BLaER1 treated with 17β-estradiol and CSF1 and Interleukin-3, amounts not matched to agents 10 nM and 100 nM (cell line): ENCODE data around the gene TTYH2.
A peak's percentile ranks its signal among the peaks of the same experiment; 100 is the strongest.

Experiments
- H3K27ac ChIP-seq, 11 experiments: shearing (Covaris generic); formaldehyde crosslinking; 2 replicates each; pipeline ENCODE4 v1.8.1; 2022
- H3K27me3 ChIP-seq, 11 experiments: shearing (Covaris generic); formaldehyde crosslinking; 2 replicates each; pipeline ENCODE4 v1.8.1; 2022
- H3K36me3 ChIP-seq, 11 experiments: shearing (Covaris generic); formaldehyde crosslinking; 2 replicates each; pipeline ENCODE4 v1.8.1; 2022
- H3K4me1 ChIP-seq, 10 experiments: shearing (Covaris generic); formaldehyde crosslinking; 2 replicates each; pipeline ENCODE4 v1.8.1; 2022
- H3K4me2 ChIP-seq, 11 experiments: shearing (Covaris generic); formaldehyde crosslinking; 2 replicates each; pipeline ENCODE4 v1.8.1; 2022
- H3K4me3 ChIP-seq, 10 experiments: shearing (Covaris generic); formaldehyde crosslinking; 2 replicates each; pipeline ENCODE4 v1.8.1; 2022
- H3K9ac ChIP-seq, 11 experiments: shearing (Covaris generic); formaldehyde crosslinking; 2 replicates each; pipeline ENCODE4 v1.8.1; 2022
- H3K9me3 ChIP-seq, 11 experiments: shearing (Covaris generic); formaldehyde crosslinking; replicated peaks in 1 of 11; 2 replicates each; pipeline ENCODE4 v1.8.1; 2022
- H4K20me1 ChIP-seq, 11 experiments: shearing (Covaris generic); formaldehyde crosslinking; 2 replicates each; pipeline ENCODE4 v1.8.1; 2022
- Cebpa-rat ChIP-seq, 11 experiments: shearing (Covaris generic); IDR thresholded peaks; 2 replicates each; pipeline ENCODE4 v1.8.1; 2022

Gene TTYH2

DNA sequence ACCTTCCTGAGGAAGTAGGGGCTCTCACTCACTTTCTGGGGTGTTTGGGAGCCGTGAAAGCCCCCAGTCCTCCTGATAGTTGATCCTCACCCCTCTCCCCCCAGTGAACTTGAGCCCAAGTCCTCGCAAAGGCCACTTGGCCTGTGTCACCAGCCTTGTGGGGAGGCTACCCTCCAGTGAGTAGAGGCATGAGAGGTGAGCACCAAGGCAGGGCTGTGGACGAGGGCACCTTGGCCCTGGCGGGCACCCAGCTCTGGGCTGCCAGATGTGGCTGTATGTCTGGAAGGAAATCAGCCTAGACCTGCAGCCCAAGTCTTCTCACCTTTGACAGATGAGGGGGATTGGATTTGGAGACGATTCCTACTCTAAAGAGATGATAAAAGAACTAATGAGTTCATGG, 3.1 kb downstream of the TTYH2 start:
- peak overlapping the region; percentile 90 to 100 (median 96) for H3K4me2 ChIP-seq
- H4K20me1 ChIP-seq, result peaks cover 29 to 83% (median 57%) of the 10 kb centered on the region in 11 experiments; a peak in 21 of 22 replicates
- H3K9ac ChIP-seq, result peak overlapping the region in 4 of 11 experiments; percentile 7 to 41 (median 26); a peak in 3 of 22 replicates
- no peaks in the 10 kb centered on the region; a peak in 1 of 22 replicates for H3K27me3 ChIP-seq
- TF ChIP-seq Cebpa-rat (IDR thresholded peaks at IDR 0.05), result no peak
- H3K27ac ChIP-seq, result peak overlapping the region in 3 of 11 experiments; percentile 11 to 49 (median 24); a peak in 5 of 22 replicates
- H3K4me3 ChIP-seq, result no peak overlapping the region
- peaks cover 50 to 70% (median 57%) of the 10 kb centered on the region in 10 experiments for H3K4me1 ChIP-seq
- H3K9me3 ChIP-seq, result no peaks in the 10 kb centered on the region
- peaks cover 0 to 5% (median 0%) of the 10 kb centered on the region in 11 experiments; a peak in 10 of 22 replicates for H3K36me3 ChIP-seq

DNA sequence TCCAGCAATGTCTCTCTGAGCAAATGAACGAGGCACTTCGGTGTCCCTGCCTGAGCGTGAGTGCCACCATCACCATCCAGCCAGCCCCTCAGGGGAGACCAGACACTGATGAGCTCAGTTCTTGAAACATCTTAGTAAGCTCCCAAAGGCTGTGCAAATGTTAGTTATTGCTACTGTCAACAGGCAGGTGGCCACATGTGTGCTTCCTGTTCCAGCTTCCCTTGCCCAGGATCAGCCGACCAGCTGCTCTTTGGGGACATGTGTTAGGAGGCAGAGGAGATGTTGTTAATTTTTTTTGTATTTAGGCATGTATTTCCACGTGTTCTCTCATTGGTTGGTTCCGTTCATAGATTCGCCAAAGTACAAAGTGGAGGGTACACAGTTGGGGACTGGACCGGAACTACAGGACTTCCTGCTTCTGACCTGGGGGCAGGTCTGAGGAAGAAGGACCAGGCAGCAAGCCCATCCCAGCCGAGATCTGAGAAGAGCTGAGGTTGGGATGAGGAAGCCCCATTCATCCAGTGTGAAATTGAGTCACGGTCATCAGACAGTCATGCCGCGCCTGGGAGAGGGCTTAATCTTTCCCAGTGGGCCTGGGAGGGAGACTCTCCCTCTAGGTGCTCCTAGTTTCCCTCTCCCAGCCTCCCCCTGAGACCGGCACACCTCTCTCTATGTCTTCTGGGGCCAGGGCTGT, 3.8 kb downstream of the TTYH2 start:
- Histone ChIP-seq H3K9me3 (no peaks in the 10 kb centered on the region), H3K4me2 (peak overlapping the region; percentile 90 to 100 (median 96))

DNA sequence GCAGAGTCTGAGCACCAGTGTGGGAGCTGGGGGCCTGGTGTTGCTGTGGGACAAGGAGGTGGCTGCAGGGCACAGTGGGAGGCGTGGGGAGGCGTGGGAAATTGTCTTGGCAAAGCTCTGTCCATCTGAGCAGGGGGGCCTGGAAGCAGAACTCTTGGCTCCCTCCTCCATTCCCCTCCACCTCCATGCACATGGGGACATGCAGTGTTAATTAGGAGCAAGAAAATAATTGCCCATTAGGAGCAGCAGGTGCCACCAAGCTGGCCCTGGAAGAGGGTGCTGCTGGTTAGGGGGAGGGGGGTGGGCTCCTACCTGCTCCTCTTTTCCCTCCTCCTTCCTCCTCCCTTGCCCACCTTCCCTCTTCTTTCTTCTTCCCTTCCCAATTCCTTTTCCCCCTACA, 4.5 kb downstream of the TTYH2 start:
- Histone ChIP-seq H3K27me3 (no peaks in the 10 kb centered on the region), H3K4me2 (peak overlapping the region in 9 of 11 experiments; percentile 90 to 100 (median 96); a peak in 12 of 22 replicates), H3K9me3 (no peaks in the 10 kb centered on the region), H3K36me3 (peaks cover 0 to 16% (median 9%) of the 10 kb centered on the region in 11 experiments; a peak in 11 of 22 replicates), H3K27ac (peak overlapping the region in 2 of 11 experiments; percentile 18 to 45; a peak in 1 of 22 replicates), H4K20me1 (peaks cover 25 to 76% (median 48%) of the 10 kb centered on the region in 11 experiments; a peak in 18 of 22 replicates), H3K4me3 (no peak overlapping the region), H3K9ac (no peak overlapping the region), H3K4me1 (peaks cover 38 to 56% (median 43%) of the 10 kb centered on the region in 10 experiments)
- TF ChIP-seq Cebpa-rat (IDR thresholded peaks at IDR 0.05), result no peak

More for the DNA sequence above, 3.8 kb downstream of the TTYH2 start:
- peak overlapping the region in 4 of 11 experiments; percentile 7 to 41 (median 32); a peak in 3 of 22 replicates for H3K9ac ChIP-seq
- no peak overlapping the region for H3K4me3 ChIP-seq
- peaks cover 25 to 78% (median 55%) of the 10 kb centered on the region in 11 experiments; a peak in 19 of 22 replicates for H4K20me1 ChIP-seq
- no peak for TF ChIP-seq Cebpa-rat (IDR thresholded peaks at IDR 0.05)
- no peaks in the 10 kb centered on the region; a peak in 1 of 22 replicates for H3K27me3 ChIP-seq
- H3K36me3 ChIP-seq, result peaks cover 0 to 9% (median 2%) of the 10 kb centered on the region in 11 experiments; a peak in 9 of 22 replicates
- H3K27ac ChIP-seq, result peak overlapping the region in 5 of 11 experiments; percentile 13 to 45 (median 24); a peak in 5 of 22 replicates
- peaks cover 43 to 63% (median 50%) of the 10 kb centered on the region in 10 experiments for H3K4me1 ChIP-seq

DNA sequence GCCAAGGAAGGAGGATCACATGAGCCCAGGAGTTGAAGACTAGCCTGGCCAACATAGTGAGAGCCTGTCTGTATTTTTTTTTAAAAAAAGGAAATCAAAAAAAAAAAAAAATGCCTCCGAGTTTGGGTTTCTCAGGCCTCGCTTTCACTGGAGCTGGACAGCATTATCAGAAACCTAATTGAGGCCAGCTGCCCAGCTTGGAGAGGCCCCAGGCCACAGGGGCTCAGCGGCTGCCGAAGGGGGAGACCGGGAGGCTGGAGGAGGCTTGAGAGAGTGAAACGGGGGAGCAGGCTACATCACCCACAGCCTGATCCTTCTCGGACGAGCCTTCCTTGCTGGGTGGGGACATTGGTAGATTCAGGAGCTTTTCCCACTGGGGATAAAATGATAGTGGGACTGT, 5.1 kb downstream of the TTYH2 start:
- H4K20me1 ChIP-seq, result peaks cover 25 to 73% (median 47%) of the 10 kb centered on the region in 11 experiments; a peak in 18 of 22 replicates
- no peaks in the 10 kb centered on the region for H3K27me3 ChIP-seq
- H3K4me2 ChIP-seq, result no peak overlapping the region
- TF ChIP-seq Cebpa-rat (IDR thresholded peaks at IDR 0.05), result no peak
- no peak overlapping the region for H3K9ac ChIP-seq
- H3K9me3 ChIP-seq, result no peaks in the 10 kb centered on the region
- H3K27ac ChIP-seq, result no peak overlapping the region
- H3K4me1 ChIP-seq, result peaks cover 38 to 56% (median 41%) of the 10 kb centered on the region in 10 experiments
- peaks cover 0 to 17% (median 10%) of the 10 kb centered on the region in 11 experiments; a peak in 16 of 22 replicates for H3K36me3 ChIP-seq
- H3K4me3 ChIP-seq, result no peak overlapping the region

DNA sequence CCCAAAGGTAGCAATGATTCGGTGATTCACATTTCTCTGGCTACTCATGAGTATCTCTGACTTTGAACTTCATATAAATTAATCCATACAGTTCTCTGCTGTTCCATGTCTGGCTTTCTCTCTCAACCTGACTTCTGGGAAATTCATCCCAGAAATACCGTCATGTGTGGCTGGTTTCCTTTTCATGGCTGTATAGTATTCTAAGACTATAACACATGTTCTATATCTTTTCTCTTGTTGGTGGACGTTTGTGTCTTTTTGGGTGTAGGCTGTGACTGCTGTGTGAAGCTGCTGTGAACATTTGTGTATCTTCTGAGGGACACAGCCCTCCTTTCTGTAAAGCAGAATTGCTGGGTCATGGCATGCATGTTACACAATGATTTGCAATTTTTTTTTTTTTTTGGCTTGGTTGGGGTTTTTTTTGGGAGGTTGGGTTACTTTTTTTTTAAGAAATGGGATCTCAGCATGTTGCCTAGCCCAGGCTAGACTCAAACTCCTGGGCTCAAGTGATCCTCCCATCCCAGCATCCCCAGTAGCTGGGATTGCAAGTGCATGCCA, 6.3 kb downstream of the TTYH2 start:
- H3K4me3 ChIP-seq, result no peak overlapping the region
- peaks cover 31 to 46% (median 32%) of the 10 kb centered on the region in 10 experiments for H3K4me1 ChIP-seq
- H3K27ac ChIP-seq, result peak overlapping the region in 1 of 11 experiments; percentile 46; a peak in 1 of 22 replicates
- peaks cover 25 to 65% (median 41%) of the 10 kb centered on the region in 11 experiments; a peak in 18 of 22 replicates for H4K20me1 ChIP-seq
- H3K9ac ChIP-seq, result no peak overlapping the region; a peak in 1 of 22 replicates
- TF ChIP-seq Cebpa-rat (IDR thresholded peaks at IDR 0.05), result no peak
- H3K4me2 ChIP-seq, result peak overlapping the region in 3 of 11 experiments; percentile 5 to 33 (median 24); a peak in 3 of 22 replicates
- no peaks in the 10 kb centered on the region for H3K27me3 ChIP-seq
- peaks cover 5 to 27% (median 21%) of the 10 kb centered on the region in 11 experiments; a peak in 16 of 22 replicates for H3K36me3 ChIP-seq
- H3K9me3 ChIP-seq, result no peaks in the 10 kb centered on the region

DNA sequence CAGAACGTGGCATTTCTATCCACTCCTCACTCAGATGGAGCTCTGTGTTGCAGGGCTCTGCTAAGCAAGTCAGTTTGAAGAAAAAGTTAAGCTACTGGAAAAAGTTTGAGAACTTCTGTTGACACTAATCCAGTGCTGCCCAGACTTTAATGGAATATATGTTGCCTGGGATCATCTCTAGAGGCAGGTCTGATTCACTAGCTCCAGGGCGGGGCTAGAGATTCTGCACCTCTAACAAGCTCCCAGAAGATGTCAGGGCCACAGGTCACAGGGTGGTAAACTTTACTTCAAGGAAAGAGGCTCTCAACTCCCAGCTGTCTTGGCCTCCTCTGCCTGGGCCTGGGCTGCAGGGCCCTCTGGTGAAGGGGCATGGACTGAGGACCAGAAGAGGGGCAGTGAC, 6.8 kb downstream of the TTYH2 start:
- Histone ChIP-seq H3K9me3 (no peaks in the 10 kb centered on the region), H4K20me1 (peaks cover 19 to 59% (median 36%) of the 10 kb centered on the region in 11 experiments; a peak in 18 of 22 replicates), H3K4me2 (peak overlapping the region in 3 of 11 experiments; percentile 5 to 33 (median 24); a peak in 4 of 22 replicates), H3K27me3 (no peaks in the 10 kb centered on the region), H3K9ac (no peak overlapping the region; a peak in 1 of 22 replicates), H3K36me3 (peaks cover 5 to 31% (median 21%) of the 10 kb centered on the region in 11 experiments; a peak in 16 of 22 replicates), H3K4me1 (peaks cover 25 to 40% (median 27%) of the 10 kb centered on the region in 10 experiments), H3K27ac (peak overlapping the region in 1 of 11 experiments; percentile 46; a peak in 1 of 22 replicates), H3K4me3 (no peak overlapping the region)
- no peak for TF ChIP-seq Cebpa-rat (IDR thresholded peaks at IDR 0.05)

DNA sequence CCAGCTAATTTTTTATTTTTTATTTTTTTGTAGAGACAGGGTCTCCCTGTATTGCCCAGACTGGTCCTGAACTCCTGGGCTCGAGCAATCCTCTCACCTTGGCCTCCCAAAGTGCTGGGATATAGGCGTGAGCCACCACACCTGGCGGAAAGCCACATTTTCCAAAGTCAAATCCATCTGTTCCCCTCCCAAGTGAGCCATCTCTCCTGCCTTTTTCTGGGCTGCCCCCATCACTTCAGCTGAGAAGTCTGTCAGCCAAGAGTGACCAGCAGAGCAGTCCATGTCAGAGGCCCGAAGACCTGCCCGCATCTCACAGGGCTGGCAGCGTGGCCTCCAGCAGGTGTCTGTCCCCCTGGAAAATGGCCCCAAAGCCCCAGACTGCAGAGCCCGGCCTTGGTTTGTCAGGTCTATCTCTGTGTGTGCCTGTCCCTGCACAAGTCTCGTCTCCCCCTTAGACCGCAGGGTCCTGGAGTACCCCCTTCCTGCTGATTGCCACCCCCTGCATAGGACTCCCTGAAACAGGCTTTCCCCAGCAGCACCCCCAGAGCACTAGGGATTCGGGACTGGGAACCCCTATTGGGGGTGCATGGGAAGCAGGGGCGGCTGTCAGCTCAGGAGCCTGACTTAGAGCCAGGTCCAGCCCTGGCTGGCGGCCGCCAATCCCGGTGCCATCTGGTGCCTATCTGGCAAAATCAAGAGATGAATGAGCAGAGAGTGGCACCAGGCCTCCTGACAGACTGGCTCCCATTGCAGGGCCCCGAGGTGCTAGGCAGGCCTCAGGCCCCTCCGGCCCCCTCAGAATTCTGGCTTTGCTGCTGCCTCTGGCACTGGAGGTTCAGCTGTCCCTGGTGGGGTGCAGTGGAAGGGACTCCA, 7.8 kb downstream of the TTYH2 start:
- no peak for TF ChIP-seq Cebpa-rat (IDR thresholded peaks at IDR 0.05)
- Histone ChIP-seq H3K4me3 (no peak overlapping the region), H4K20me1 (peaks cover 13 to 59% (median 27%) of the 10 kb centered on the region in 11 experiments; a peak in 16 of 22 replicates), H3K4me1 (peaks cover 15 to 31% (median 20%) of the 10 kb centered on the region in 10 experiments), H3K9ac (0 out of 22 replicates have a peak overlapping the region, but pooled peaks of 1 of the 11 experiments have one; percentile 18), H3K36me3 (peaks cover 5 to 41% (median 26%) of the 10 kb centered on the region in 11 experiments; a peak in 16 of 22 replicates), H3K4me2 (no peak overlapping the region), H3K27ac (no peak overlapping the region; a peak in 1 of 22 replicates), H3K27me3 (no peaks in the 10 kb centered on the region), H3K9me3 (no peaks in the 10 kb centered on the region)

DNA sequence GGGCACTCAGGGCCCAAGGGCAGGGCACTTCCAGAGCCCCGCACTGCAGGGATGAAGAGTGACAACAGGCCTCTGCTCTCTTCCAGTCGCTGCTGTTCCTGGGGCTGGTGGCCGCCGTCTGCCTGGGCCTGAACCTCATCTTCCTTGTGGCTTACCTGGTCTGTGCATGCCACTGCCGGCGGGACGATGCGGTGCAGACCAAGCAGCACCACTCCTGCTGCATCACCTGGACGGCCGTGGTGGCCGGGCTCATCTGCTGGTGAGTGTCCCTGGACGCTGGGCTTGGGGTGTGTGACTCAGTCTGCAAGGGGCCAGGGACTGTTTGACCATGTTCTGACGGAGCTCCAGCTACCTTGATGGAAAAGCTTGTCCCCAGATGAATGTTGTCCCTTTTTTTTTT, 9.0 kb downstream of the TTYH2 start:
- peaks cover 3 to 25% (median 8%) of the 10 kb centered on the region in 10 experiments for H3K4me1 ChIP-seq
- H4K20me1 ChIP-seq, result peaks cover 3 to 50% (median 17%) of the 10 kb centered on the region in 11 experiments; a peak in 14 of 22 replicates
- H3K4me3 ChIP-seq, result no peak overlapping the region
- no peak overlapping the region for H3K4me2 ChIP-seq
- H3K27ac ChIP-seq, result no peak overlapping the region
- H3K36me3 ChIP-seq, result peaks cover 5 to 45% (median 26%) of the 10 kb centered on the region in 11 experiments; a peak in 16 of 22 replicates
- no peaks in the 10 kb centered on the region for H3K27me3 ChIP-seq
- no peak overlapping the region for H3K9ac ChIP-seq
- no peak for TF ChIP-seq Cebpa-rat (IDR thresholded peaks at IDR 0.05)
- no peaks in the 10 kb centered on the region for H3K9me3 ChIP-seq
